GM18861 (cell line): Measurements from ENCODE around the gene GTF2H3.

Experiments
- ATAC-seq: cut with Tn5 transposase; IDR thresholded peaks from one replicate; pipeline ENCODE4 v1.9.1; 2021; ENCODE audit not compliant: unreplicated experiment

Gene GTF2H3

DNA sequence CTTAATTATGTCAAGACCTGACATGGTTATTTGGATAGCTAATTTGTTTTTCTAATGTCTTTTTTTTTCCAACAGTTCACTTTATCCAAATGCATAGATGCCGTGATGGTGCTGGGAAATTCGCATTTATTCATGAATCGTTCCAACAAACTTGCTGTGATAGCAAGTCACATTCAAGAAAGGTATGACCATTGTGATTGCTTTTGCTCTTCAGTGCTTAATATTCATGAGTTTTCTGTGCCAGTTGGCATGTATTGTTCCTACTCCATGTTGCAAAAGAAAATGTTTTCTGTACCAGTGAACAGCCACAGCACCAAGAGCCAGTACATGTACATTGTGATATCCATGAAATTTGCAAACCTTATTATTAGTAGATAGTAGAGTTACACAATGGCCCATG is 11.8 kb downstream of the GTF2H3 start:
- ATAC-seq: no peak

DNA sequence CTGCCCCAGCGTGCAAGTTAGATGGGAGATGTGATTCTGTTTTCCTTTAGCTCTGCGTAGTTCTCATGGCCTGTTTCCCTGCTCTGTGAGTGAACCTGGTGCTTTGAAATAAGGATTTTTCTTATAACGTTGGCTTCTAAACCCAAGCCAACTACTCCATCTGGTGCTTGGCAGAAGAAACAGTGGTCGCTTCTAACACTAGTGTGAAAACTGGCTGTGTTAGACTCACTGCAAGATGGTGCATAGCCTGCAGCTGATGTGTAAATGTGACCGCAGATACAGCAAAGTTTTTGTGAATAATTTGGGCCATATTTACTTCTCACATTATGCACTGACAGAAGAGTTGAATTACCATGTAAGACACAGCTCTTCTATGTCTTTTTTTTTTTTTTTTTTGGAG is 12.2 kb downstream of the GTF2H3 start:
- no peak for ATAC-seq

DNA sequence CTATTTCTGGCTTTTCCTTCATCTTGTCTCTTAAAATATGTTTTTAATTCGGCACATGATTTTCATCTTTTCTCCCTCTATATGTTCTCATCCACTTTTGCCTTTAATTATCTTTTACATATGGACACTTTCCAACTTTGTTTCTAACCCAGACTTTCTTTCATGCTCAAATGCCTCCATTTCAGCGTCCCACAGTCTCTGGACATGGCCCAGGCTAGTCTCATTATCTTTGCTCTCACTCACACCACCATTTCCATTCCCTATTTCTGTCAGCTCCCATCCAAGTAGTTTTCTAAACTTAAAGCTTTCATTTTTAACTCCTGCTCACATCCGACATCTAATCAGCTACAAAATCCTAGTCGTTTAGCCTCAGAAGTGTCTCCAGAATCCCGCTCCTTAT is 14.8 kb downstream of the GTF2H3 start:
- ATAC-seq: no peak

DNA sequence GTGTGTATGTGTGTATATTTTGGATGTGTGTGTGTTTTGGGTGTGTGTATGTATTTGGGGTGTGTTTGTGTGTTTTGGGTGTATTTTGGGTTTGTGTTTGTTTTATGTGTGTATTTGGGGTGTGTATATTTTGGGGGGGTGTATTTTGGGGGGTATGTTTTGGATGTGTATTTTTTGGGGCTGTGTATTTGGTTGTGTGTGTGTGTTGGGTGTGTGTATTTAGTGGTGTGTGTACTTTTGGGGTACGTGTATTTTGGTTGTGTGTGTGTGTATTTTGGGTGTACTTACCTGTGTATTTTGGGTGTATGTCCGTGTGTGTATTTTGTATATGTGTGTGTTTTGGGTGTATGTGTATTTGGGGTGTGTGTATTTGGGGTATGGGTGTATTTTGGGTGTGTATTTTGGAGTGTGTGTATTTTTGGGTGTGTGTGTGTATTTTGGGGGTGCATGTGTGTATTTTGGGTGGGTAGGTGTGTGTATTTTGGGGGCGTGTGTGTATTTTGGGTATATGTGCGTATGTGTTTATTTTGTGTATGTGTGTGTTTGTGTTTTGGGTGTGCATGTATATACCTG is 20.6 kb downstream of the GTF2H3 start:
- no peak for ATAC-seq

DNA sequence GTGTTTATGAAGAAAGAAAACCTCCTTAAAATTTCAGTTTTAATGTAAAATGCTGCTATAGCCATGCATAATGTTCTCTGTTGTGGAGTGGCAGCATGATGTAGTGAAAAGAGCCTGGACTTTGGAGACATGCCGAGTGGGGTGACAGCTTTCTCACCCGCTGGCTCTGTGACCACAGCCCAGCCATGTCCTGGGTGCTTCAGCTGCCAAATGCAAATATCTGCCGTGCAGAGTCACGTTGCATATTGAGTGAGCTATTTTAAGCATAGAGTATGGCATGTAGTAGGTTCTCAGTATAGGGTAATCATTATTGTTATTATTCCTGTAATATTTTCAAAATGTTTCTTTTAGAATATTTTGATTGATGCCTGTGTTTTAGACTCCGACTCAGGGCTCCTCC is 21.8 kb downstream of the GTF2H3 start:
- ATAC-seq: peak; percentile 94

DNA sequence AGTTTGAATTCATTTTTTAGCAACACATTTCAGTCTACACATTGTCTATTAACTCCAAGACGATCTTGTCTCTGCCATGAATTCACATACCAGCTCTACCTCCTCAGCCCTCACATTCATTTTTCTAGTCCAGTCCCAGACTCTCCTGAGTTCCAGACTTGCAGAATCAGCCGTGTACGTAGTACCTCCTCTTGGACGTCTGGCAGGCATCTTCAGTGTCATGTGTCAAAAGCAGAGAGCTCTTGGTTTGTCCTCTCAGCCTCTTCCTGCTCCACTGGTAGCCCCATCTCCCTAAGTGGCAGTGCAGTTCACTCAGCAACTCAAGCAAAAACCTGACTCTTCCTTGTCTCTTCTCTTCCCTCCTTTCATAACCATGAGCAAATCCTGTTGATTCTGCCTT is 22.8 kb downstream of the GTF2H3 start:
- no peak for ATAC-seq

DNA sequence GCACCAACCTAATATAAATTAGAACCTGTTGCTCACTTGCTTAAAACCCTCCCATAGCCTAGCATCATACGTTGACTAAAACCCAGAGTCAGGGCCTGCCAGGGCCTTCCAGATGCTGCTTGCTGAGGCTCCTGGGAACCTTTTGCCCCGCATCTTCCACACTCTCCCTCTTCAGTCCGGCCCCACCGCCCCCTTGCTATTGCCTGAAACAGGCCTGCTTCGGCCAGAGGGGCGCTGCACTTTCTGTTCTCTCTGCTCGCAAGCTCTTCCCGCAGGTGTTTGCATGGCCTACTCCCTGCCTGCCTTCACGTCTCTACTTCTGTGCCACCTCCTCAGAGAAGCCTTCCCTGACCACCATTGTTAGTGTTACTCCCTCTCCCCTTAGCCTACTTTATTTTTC is 23.6 kb downstream of the GTF2H3 start:
- ATAC-seq: no peak

DNA sequence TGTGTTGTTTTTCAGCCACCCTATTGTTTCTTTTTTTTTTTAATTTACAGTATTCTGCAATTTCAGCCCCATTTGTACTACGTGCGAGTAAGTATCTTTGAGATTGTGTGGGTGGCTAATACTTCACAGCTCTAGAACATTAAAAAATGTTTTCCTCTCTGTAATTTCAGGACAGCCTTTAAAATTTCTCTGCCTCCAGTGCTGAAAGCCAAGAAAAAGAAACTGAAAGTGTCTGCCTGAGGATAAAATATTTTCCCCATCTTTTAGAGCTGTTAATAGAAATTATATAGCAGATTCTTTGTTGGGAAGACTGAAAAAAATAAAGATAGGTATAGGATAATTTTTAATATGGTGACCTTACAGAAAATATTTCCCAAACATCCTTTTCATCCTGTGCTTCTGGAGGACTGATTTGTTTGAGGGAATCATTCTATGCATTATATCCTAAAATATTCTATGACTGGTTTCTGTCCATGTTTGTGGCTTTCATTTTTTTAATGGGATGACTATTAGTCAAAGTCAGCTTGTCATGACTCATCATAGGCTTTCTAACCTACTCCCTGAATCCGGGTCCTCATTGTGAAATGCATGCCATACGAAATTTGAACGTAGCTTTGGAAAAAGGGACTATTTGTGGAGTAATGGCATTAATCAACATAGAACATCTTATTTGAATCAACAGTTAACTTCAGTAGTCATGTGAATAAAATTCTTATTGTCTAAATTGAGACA is 26.5 kb downstream of the GTF2H3 start:
- no peak for ATAC-seq

DNA sequence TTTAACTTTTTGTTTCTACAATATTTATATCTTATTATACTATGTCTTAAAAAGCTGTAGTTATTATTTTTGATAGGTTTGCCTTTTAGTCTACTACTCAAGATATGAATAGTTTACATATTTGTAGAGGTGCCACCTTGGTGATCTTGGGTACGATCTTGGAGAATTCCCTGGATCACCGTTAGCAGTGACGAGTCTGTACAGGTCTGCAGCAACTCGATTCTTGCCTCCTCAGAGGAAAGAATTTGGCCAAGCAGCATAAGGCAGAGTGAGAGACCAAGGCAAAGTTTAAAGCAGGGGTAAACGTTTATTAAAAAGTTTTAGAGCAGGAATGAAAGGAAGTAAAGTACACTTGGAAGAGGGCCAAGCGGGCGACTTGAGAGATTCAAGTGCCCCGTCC is 34.1 kb downstream of the GTF2H3 start:
- ATAC-seq: no peak

DNA sequence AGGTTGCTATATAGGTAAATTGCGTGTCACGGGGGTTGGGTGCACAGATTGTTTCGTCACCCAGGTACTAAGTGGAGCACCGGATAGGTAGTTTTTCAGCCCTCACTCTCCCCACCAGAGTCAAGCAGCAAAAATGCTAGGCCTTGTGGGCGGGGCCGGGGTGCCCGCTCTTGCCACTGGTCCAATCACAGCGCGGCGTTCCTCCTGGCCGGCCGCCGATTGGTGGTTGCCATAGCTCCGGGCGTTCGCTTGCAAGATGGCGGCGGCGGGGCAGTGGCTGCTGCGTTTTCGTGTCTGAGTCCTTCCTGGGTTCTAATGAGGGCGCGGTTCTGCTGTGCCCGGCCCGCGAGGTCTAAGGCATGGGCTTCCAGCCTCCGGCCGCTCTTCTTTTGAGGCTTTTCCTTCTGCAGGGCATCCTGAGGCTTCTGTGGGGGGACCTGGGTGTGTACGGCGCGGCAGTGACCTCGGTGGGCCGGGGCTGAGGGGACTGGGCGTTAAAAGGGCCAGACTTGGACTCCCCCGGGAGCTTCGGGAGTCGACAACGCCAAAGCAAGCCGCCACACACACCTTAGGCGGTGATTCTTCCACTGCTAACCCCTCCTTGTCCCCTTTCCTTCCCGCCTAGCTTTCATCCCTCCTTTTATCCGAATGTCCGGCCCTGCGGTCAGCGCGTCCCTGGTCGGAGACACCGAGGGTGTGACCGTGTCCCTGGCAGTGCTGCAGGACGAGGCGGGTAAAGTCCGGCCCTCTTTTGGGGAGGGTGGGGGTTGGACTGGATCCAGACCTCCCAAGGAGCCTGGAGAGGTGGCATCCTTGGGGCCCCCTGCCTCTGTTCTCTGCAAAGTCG is 37.5 kb downstream of the GTF2H3 start, which contains the start of gene TCTN2:
TCTN2 (plus strand) TSS at position 232 of the 847 bp plus-strand sequence; CDS start at position 360, 128 bp downstream.
- ATAC-seq: peak; percentile 95

DNA sequence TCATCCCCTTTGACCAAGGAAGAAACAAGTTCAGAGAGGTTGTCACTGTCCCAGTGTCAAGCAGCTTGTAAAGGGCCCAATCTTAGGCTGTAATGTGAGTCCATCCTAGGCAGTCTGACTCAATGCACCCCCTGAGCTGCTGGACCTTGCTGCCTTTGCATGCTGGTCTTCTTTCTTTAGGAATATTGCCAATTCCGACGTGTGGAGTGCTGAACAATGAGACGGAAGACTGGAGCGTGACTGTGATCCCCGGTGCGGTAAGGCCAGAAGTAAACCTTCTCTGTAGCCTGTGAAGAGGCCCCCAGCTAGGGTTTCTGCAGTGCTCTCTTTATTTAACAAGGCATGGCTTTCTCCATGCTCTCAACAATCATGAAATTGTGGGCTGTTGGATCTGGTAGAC is 38.2 kb downstream of the GTF2H3 start:
- ATAC-seq: no peak

DNA sequence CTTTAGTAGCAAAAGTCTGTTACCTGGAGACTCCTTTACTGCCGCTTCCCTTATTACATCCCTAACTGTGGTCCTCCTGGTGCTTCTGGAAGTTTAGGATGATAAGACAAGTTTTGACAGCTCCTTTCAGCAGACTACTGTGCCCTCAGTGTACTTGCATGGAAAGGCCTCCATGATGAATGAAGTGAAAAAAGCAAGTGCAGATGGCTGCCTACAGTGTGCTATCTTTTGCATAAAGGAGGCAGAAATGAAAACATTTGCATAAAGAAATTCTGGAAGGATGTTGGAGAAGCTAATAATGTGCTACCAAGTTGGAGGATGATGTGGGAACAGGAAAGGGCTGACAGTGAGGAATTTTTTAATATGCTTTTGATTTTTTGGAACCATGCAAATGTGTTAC is 41.8 kb downstream of the GTF2H3 start:
- no peak for ATAC-seq

DNA sequence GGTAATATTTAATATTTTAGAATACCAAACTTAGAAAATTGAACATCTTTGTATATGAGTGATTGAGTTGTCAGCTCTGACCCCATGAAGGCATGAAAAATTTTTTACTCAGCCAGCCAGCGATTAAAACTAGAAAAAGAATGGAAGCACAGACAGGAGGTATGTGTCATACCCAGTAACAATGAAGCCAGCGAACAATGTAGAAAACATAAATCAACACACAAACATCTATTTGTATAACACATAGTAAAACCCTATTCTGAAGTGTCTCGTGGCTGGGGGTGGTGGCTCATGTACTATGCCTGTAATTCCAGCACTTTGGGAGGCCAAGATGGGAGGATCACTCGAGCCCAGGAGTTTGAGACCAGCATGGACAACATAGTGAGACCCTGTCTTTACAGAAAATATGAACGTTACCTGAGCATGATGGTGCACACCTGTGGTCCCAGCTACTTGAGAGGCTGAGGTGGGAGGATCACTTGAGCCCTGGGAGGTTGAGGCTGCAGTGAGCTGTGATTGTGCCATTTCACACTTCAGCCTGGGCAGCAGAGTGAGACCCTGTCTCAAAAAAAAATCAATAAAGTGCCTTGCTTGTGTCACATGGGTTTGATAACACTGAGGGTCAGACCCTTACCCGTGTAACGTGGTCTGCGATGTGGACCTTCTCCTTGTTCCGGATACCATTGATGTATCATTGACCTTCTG is 43.1 kb downstream of the GTF2H3 start:
- ATAC-seq: no peak

DNA sequence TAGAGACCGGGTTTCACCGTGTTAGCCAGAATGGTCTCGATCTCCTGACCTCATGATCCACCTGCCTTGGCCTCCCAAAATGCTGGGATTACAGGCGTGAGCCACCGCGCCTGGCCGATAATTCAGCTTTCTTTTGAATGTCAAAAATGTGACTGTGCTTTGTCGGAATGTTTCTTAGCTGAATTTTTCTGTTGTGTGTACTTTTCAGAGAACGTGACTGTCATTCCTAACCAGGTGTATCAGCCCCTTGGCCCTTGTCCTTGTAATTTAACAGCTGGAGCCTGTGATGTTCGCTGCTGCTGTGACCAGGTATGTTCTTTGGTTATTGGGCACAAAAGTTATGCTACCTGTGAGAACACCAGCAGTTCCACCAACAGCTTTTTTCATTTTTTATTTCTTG is 45.4 kb downstream of the GTF2H3 start:
- ATAC-seq: no peak

DNA sequence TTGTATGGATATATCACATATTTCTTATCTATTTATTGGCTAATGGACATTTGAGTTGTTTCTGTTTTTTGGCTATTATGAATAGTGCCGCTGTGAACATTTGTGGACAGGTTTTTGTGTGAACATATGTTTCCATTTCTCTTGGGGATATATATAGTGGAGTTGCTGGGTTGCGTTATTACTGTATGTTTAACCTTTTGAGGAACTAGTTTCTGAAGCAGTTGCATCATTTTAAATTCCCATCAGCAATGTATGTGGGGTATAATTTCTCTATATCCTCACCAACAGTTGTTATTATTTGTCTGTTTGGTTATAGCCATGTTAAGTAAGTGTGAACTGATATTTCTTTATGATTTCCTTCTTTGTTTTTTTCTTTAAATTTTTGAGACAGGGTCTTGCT is 48.0 kb downstream of the GTF2H3 start:
- ATAC-seq: no peak

DNA sequence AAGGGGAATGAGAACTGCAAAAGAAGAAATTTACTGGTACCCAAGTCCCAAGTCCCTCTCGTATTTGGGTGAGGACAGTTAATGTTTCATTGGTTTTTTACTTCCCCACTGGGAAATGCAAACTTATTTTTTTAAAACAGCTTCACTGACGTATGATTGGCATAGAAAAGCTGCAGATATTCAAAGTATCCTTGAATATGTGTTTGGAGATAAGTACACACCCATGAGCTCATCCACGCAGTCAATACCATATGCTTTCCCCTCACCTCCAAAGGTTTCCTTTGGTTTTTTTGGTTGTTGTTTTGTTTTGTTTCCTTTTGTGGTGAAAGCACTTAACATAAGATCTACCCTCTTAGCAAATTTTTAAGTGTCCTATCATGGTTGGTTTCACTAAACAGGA is 50.3 kb downstream of the GTF2H3 start:
- no peak for ATAC-seq

DNA sequence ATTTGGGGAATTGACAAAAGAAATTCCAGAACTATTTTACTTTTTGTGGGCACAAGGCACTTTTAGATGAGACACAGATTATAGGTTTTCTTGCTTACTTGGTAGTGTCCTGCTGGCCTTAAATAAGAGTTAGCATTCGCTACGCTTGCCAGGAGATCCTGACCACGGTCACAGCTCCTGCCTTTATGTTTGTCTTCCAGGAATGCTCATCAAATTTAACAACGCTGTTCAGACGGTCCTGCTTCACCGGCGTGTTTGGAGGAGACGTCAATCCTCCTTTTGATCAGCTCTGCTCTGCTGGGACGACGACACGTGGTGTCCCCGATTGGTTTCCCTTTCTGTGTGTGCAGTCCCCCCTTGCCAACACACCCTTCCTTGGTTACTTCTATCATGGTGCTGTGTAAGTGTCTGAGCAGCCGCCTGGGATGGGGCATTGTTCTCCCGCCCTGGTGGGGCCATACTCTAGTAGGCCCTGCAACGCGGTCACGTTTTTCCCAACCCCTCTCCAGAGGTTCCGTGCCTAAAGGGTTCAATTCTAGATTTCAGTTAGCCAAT is 53.1 kb downstream of the GTF2H3 start:
- no peak for ATAC-seq

DNA sequence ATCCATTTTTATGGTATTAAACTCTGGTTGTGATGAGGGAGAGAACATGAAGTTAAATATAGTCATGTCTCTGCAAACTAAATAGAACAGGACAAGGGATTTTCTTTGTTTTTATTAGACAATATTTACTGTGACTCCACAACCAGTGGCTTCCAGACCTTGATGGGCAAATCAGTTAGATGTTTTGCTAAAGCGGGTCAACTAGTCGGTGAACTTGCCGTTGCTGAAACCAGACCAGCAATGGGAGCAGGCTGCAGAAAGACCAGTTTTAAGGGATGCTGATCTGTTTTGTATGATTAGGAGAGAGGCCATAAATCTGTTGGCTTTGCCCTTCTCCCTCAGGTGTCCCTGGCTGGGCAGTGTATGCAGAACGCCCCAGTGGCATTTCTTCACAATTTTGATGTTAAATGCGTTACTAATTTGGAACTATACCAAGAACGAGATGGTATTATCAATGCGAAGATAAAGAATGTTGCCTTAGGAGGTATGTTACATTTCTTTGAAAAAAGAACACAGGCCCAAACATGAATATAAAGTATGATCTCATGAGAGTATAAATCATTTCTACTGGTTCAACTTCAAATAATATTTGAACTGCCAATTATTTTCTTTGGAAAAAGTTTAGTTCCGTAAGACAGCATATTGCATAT is 56.7 kb downstream of the GTF2H3 start:
- ATAC-seq: no peak

DNA sequence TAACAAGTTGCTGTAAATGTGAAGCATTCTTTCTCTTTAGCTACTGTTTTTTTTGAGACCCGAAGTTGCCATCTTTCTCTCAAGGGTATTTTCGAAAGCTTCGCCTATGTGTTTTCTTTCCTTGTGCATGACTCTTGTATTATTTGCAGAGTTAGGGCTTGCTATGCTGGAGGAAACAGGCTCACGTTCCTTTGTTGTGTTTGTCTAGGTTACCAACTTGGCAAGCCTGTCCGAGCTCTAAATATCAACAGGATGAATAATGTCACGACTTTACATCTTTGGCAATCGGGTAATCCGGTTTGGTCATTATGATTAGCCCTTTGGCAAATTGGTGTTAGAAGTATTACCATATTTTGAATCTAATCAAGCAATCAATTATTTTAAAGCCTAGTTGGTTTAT is 62.6 kb downstream of the GTF2H3 start:
- no peak for ATAC-seq

DNA sequence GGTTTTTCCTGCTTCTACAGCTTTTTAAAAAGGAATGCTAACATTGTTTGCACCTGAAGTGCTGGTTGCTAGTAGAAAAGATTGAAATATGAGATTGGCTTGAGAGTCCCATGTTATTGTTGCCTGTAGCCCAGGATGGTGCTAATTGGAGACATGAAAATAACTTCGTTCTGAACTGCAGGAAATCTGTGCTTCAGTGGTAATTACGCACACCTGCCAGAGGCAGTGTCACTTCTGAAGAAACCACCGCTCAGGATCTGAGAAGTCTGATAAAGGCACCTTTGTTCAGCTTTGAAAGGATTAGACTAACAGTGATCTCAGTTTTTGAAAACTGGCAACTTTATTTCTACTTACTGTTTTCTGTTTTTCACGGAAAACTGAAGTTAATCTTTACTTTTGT is 63.0 kb downstream of the GTF2H3 start:
- no peak for ATAC-seq

DNA sequence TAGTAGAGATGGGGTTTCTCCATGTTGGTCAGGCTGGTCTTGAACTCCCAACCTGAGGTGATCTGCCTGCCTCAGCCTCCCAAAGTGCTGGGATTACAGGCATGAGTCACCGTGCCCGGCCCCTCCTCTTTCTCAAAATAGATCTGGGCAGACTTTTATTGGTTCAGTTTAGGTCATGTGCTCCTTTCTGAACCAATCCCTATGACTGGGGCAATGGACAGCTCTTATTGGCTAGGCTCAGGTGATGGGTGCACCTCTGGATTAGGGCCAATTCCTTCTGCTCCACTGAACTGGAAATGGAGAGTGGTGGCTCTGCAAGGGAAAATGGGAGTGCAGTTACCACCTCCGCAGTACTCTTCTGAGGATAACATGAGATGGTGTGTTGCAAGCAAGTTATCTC is 72.3 kb downstream of the GTF2H3 start:
- no peak for ATAC-seq
